Memory B cell (primary cell): ENCODE results near the gene ZNF221.
A peak's percentile ranks its signal among the peaks of the same experiment; 100 is the strongest.
"Not testable (repeated sequence)": the region's sequence is repeated elsewhere in the genome, so short reads cannot be mapped to it uniquely, and the experiment has no call there.

Experiments used
- ATAC-seq: fragments of 150-1000 bp; cut with Tn5 transposase; 2 replicates; pipeline ENCODE4 v1.10.0; 2021; ENCODE audit warnings: low read depth, mild to moderate bottlenecking, moderate library complexity
- DNase-seq, 2 donors: peaks; one replicate each; pipeline ENCODE4 v3.0.0; 2022; ENCODE audit warnings: low spot score in 2 of 2
- H3K27ac Mint-ChIP-seq: one replicate; pipeline ENCODE4 v1.8.0; 2022; ENCODE audit warnings: mild to moderate bottlenecking, moderate library complexity, mixed read lengths
- H3K27me3 Mint-ChIP-seq: one replicate; pipeline ENCODE4 v1.8.0; 2022; ENCODE audit warnings: mixed read lengths
- H3K36me3 Mint-ChIP-seq: one replicate; pipeline ENCODE4 v1.8.0; 2022; ENCODE audit warnings: mild to moderate bottlenecking, mixed read lengths
- H3K4me1 Mint-ChIP-seq: one replicate; pipeline ENCODE4 v1.8.0; 2022; ENCODE audit warnings: mixed read lengths
- H3K4me3 Mint-ChIP-seq: one replicate; pipeline ENCODE4 v1.8.0; 2022; ENCODE audit warnings: mild to moderate bottlenecking, moderate library complexity, mixed read lengths
- H3K9me3 Mint-ChIP-seq: one replicate; pipeline ENCODE4 v1.8.0; 2022; ENCODE audit warnings: mixed read lengths

ZNF221 gene

DNA sequence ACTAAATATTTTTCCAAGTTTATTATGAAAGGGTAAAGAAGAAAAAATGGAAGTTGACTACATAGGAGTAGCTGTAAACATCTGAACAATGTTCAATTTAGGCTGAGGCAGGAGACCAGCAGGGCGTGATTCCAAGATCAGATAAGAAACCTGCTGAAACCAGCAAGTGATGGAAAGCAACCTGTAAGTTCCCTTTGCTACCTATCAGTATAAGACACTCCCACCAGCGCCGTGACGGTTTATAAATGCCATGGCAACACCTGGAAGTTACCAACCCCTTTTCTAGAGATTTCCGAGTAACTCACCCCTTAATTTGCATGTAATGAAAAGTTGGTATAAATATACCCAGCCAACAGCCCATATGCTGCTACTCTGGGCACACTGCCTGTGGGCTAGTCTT is 14.8 kb upstream of the ZNF221 start:
- DNase-seq (no peak), ATAC-seq (no peak)
- Mint-ChIP-seq H3K27me3 (no peaks in the 10 kb centered on the region), H3K4me1 (peaks cover 7% of the 10 kb centered on the region), H3K27ac (no peak overlapping the region), H3K4me3 (peak overlapping the region; percentile 93), H3K36me3 (peaks cover 13% of the 10 kb centered on the region), H3K9me3 (peaks cover 1% of the 10 kb centered on the region)

DNA sequence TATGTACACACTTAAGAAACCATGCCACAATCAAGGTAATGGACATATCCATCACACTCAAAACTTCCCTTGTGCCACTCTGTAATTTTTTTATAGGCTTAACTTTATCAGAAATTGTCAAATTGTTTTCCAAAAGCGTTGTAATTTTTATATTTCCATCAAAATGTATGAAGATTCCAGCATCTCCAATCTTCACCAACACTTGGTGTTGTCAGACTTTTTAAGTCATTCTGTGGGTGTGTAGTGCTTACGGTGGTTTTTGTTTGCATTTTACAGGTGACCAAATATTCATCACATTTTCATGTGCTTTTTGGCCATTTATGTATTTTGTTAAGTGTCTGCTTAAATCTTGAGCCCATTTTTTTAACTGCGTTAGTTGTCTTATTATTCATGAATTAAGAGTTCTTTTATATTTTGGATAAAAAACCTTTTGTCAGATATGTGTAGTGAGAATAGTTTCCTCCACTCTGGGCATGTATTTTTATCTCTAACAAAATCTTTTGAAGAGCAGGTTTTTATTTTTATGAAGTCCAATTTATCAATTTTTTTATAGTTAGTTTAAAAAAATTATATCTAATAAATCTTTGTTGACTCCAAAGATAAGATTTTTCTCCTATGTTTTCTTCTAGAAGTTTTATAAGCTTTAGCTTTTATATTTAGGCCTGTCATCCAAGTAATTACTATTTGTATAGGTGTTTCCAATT is 11.3 kb upstream of the ZNF221 start:
- H3K4me3 Mint-ChIP-seq = no peak overlapping the region
- no peaks in the 10 kb centered on the region for H3K4me1 Mint-ChIP-seq
- no peak overlapping the region for H3K27ac Mint-ChIP-seq
- peaks cover 9% of the 10 kb centered on the region for H3K9me3 Mint-ChIP-seq
- ATAC-seq = no peak
- H3K27me3 Mint-ChIP-seq = peaks cover 2% of the 10 kb centered on the region
- H3K36me3 Mint-ChIP-seq = no peaks in the 10 kb centered on the region
- DNase-seq = no peak

DNA sequence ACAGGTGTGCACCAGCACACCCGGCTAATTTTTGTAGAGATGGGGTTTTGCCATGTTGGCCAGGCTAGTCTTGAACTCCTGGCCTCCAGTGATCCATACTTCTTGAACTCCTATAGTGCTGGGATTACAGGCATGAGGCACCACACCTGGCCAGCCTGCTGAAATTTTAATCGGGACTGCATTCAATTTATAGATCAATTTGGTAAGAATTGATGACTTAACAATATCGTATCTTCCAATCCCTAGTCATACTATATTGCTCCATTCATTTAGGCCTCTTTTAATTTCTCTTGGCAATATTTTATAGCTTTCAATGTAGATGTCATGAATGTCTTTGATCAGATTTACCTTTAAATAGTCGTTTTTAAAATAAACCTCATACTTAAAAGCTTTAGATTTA is 10.3 kb upstream of the ZNF221 start:
- H3K27me3 Mint-ChIP-seq = peaks cover 2% of the 10 kb centered on the region
- H3K36me3 Mint-ChIP-seq = no peaks in the 10 kb centered on the region
- no peaks in the 10 kb centered on the region for H3K4me1 Mint-ChIP-seq
- peaks cover 9% of the 10 kb centered on the region for H3K9me3 Mint-ChIP-seq
- no peak overlapping the region for H3K27ac Mint-ChIP-seq
- DNase-seq (no peak), ATAC-seq (no peak)
- H3K4me3 Mint-ChIP-seq = no peak overlapping the region

DNA sequence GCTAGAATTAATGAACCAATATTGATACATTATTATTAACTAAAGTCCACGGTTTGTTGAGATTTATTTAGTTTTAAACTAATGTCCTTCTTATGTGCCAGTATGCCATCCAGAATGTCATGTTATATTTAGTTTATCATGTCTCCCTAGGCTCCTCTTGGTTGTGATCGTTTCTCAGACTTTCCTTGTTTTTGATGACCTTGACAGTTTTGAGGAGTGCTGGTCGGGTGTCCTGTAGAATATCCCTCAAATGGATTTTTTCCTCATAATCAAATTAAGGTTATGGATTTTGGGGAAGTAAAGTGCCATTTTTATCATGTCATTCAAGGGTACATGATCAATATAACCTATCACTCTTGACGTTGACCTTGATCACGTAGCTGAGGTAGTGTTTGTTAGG is 9.8 kb upstream of the ZNF221 start:
- DNase-seq (no peak), ATAC-seq (no peak)
- no peaks in the 10 kb centered on the region for H3K4me1 Mint-ChIP-seq
- no peak overlapping the region for H3K27ac Mint-ChIP-seq
- peaks cover 6% of the 10 kb centered on the region for H3K27me3 Mint-ChIP-seq
- no peak overlapping the region for H3K4me3 Mint-ChIP-seq
- peaks cover 11% of the 10 kb centered on the region for H3K9me3 Mint-ChIP-seq
- peaks cover 3% of the 10 kb centered on the region for H3K36me3 Mint-ChIP-seq

DNA sequence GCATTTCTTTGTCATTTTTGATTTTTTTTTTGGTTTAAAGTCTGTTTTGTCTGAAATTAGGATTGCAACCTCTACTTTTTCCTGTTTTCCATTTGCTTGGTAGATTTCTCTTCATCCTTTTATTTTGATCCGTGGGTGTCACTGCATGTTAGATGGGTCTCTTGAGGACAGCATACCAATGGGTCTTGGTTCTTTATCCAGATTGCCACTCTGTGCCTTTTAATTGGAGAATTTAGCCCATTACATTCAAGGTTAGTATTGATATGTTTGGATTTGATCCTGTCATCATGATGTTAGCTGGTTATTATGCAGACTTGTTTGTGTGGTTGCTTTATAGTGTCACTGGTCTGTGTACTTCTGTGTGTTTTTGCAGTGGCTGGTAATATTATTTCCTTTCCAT is 3.6 kb upstream of the ZNF221 start:
- H3K36me3 Mint-ChIP-seq = peaks cover 13% of the 10 kb centered on the region
- ATAC-seq, H3K4me1 Mint-ChIP-seq, DNase-seq, H3K27ac Mint-ChIP-seq, H3K4me3 Mint-ChIP-seq: not testable (repeated sequence)
- peaks cover 27% of the 10 kb centered on the region for H3K9me3 Mint-ChIP-seq
- peaks cover 11% of the 10 kb centered on the region for H3K27me3 Mint-ChIP-seq

DNA sequence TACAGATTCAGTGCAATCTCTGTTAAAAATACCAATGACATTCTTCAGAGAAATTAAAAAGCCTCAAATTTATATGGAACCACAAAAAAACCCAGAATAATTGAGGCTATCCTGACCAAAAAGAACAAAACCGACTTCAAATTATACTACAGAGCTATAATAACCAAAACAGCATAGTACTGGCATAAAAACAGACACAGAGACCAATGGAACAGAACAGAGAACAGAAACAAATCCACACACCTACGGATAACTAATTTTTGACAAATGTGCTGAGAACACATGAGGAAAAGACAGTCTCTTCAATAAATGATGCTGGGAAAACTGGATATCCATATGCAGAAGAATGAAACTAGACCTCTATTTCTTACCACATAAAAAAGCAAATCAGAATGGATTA is 1.2 kb upstream of the ZNF221 start:
- DNase-seq, H3K4me1 Mint-ChIP-seq, H3K27ac Mint-ChIP-seq, ATAC-seq: not testable (repeated sequence)
- Mint-ChIP-seq H3K36me3 (peaks cover 17% of the 10 kb centered on the region), H3K27me3 (peaks cover 11% of the 10 kb centered on the region), H3K9me3 (peaks cover 23% of the 10 kb centered on the region), H3K4me3 (peak overlapping the region; percentile 22)

DNA sequence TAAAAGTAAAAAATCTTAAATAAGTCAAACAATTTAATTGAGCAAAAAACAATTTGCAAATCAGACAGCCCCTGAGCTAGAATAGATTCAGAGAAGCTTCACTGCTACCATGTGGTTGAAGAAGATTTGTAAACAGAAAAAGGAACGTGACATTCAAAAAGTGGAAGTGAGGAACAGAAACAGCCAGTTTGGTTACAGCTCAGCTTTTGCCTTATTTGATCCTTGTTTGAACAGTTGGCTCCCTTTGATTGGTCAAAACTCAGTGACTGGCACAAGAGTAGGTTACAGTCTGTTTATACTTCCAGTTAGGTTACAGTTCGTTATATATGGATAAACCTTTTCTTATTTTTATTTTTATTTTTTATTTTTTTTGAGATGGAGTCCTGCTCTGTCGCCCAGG is 5.8 kb downstream of the ZNF221 start:
- H3K9me3 Mint-ChIP-seq = peaks cover 15% of the 10 kb centered on the region
- H3K36me3 Mint-ChIP-seq = peaks cover 25% of the 10 kb centered on the region
- no peaks in the 10 kb centered on the region for H3K4me1 Mint-ChIP-seq
- ATAC-seq = no peak
- no peak overlapping the region for H3K27ac Mint-ChIP-seq
- H3K27me3 Mint-ChIP-seq = no peaks in the 10 kb centered on the region
- H3K4me3 Mint-ChIP-seq = no peak overlapping the region
- DNase-seq = no peak

DNA sequence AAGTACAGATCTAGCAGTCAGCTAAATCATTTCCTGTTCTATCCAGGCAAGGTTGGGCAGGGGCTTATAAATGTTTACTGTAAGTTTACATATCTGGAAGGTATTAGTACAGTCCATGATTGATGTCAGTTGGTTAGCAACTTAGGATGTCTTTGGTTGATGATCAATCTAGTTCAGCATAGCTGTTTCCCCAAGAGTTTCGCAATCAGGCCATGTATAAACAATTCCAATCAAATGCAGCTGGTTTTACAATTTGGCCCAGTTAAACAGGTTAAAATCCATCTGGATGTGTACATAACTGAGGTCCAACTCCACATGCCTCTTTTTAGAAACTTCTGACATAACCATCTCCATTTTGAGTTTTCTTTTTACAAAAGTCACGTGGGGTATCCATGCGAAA is 6.9 kb downstream of the ZNF221 start:
- Mint-ChIP-seq H3K36me3 (peaks cover 28% of the 10 kb centered on the region), H3K4me3 (no peak overlapping the region), H3K4me1 (no peaks in the 10 kb centered on the region), H3K27ac (no peak overlapping the region), H3K9me3 (peaks cover 17% of the 10 kb centered on the region), H3K27me3 (no peaks in the 10 kb centered on the region)
- DNase-seq (no peak), ATAC-seq (no peak)

DNA sequence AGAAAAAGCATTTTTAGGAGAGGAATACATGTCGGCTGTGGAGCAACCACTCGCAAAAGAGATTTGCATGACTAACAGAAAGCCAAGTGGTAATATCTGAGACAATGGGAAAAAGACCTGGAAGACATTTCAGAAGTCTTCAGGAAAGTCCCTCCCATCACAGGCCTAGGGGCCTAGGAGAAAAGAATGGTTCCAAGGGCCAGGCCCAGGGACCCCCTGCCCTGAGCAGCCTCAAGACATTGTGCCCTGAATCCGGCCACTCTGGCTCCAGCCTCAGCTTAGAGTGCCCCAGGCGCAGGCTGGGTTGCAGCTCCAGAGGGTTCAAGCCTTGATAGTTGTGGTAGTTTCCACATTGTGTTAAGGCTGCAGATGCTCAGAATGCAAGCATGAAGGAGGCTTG is 9.4 kb downstream of the ZNF221 start:
- H3K4me3 Mint-ChIP-seq = no peak overlapping the region
- H3K9me3 Mint-ChIP-seq = peaks cover 20% of the 10 kb centered on the region
- H3K27me3 Mint-ChIP-seq = no peaks in the 10 kb centered on the region
- H3K27ac Mint-ChIP-seq = no peak overlapping the region
- H3K36me3 Mint-ChIP-seq = peaks cover 33% of the 10 kb centered on the region
- no peaks in the 10 kb centered on the region for H3K4me1 Mint-ChIP-seq
- DNase-seq = no peak
- no peak for ATAC-seq

DNA sequence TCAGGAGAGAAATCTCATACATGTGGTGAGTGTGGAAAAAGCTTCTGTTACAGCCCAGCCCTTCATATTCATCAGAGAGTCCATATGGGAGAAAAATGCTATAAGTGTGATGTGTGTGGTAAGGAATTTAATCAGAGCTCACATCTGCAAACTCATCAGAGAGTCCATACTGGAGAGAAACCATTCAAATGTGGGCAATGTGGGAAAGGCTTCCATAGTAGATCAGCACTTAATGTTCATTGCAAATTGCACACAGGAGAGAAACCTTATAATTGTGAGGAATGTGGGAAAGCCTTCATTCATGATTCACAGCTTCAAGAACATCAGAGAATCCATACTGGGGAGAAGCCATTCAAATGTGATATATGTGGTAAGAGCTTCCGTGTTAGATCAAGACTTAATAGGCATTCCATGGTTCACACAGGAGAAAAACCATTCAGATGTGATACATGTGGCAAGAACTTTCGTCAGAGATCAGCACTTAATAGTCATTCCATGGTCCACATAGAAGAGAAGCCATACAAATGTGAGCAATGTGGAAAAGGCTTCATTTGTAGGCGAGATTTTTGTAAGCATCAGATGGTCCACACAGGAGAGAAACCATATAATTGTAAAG is 15.2 kb downstream of the ZNF221 start:
- Mint-ChIP-seq H3K27me3 (no peaks in the 10 kb centered on the region), H3K4me1 (no peaks in the 10 kb centered on the region), H3K36me3 (peaks cover 42% of the 10 kb centered on the region), H3K9me3 (peaks cover 30% of the 10 kb centered on the region), H3K27ac (no peak overlapping the region), H3K4me3 (no peak overlapping the region)
- ATAC-seq (no peak), DNase-seq (no peak)

DNA sequence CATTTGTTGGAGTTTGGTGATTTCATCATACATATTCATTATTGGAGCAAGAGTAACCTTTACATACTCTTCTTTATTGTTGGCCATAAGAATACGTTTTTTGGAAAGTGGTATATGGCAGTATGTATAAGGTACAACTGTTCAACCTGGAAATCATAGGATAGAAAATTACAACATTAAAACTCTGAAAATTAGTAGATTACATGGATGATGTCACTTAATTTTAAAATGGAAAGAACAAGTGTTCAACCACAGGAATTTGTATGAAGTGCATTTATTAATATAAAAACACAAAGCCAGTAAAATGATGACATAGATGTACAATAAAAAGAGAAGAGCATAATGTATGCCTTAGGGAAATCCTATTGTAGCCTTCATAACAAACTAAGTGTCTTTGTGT is 25.7 kb downstream of the ZNF221 start:
- ATAC-seq (no peak), DNase-seq (no peak)
- H3K9me3 Mint-ChIP-seq = peaks cover 24% of the 10 kb centered on the region
- no peaks in the 10 kb centered on the region for H3K27me3 Mint-ChIP-seq
- H3K4me1 Mint-ChIP-seq = no peaks in the 10 kb centered on the region
- no peak overlapping the region for H3K4me3 Mint-ChIP-seq
- H3K27ac Mint-ChIP-seq = no peak overlapping the region
- H3K36me3 Mint-ChIP-seq = peaks cover 5% of the 10 kb centered on the region

DNA sequence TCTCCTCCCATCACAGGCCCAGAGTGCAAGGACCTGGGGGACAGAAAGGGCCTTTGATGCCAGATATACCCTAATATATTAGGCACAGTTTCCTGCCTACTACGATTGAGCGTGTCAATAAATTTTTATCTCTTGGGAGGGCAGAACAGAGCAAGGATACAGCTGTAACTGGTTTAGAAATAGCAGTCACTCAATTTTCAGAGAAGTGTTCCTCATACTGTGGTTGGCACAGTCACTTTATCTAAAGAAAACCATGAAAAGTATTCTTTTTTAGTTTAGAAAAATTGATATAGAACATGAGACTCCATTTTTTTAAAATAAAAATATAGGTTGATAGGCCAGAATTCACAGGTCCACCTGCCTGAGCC is 32.5 kb downstream of the ZNF221 start:
- DNase-seq (no peak), ATAC-seq (peak; percentile 11)
- peaks cover 8% of the 10 kb centered on the region for H3K36me3 Mint-ChIP-seq
- peak overlapping the region; percentile 96 for H3K4me3 Mint-ChIP-seq
- H3K9me3 Mint-ChIP-seq = peaks cover under 1% of the 10 kb centered on the region
- no peak overlapping the region for H3K27ac Mint-ChIP-seq
- no peaks in the 10 kb centered on the region for H3K27me3 Mint-ChIP-seq
- peaks cover 5% of the 10 kb centered on the region for H3K4me1 Mint-ChIP-seq

DNA sequence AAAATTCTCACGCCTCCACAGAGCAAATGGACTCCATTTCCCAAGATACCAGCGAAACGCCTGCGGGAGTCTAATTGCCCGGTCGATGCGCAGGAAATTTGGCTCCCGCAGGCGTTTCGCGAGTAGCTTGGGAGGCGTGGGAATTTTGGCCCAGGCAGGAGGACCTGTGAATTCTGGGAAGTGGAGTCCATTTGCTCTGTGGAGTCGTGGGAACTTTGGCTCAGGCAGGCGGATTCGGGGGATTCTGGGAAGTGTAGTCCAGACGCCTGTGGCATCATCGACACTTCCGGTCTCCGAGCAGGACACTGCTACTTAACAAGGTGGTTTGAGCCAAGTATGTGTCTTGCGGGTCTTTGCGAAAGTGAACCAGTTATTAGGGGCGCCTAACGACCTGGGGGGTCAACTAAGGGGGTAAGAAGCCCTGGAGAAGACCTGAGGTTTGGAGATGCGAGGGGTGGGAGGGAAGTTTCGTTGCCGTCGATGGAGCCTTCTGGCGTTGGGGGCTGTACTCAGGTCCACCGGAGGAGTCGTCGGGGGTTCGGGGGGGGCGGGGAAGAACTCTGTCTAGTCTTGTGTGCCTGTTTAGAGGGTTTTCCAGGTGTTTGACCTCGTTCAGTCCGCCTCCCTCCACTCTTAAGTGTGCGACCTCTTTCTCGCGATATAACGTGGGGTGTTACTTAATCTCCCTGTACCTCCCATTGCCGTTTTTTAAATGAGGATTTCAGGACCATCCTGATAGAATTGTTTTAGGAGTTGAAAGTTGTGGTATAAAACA is 33.1 kb downstream of the ZNF221 start, which contains the start of gene ZNF155:
ZNF155 (plus strand) TSS at position 277 of the 775 bp plus-strand sequence. CDS start 4,356 bp downstream, outside the sequence.
- Mint-ChIP-seq H3K36me3 (peaks cover 13% of the 10 kb centered on the region), H3K27ac (peak within 1 kb of the TSS; percentile 68), H3K4me3 (peak within 1 kb of the TSS; percentile 96), H3K27me3 (no peaks in the 10 kb centered on the region), H3K9me3 (peaks cover 2% of the 10 kb centered on the region), H3K4me1 (peaks cover 5% of the 10 kb centered on the region)
- DNase-seq = peak; percentile 36 to 67
- ATAC-seq = peak; percentile 85

DNA sequence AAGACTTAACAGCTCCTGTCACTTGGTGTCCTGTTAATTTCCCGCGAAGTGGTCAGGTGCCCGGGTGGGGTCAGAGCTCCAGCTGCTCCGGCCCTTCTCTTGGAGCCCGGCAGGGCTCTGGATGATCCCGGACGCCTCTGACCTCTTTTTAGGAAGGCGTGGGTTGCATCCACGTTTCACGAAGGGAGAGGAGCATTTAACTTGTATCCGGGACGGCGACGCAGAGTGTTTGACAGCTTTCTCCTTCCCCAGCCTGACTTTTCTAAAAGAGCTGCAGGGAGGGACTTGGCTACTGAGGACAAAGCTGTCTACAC is 33.6 kb downstream of the ZNF221 start:
- Mint-ChIP-seq H3K27me3 (no peaks in the 10 kb centered on the region), H3K9me3 (peaks cover 3% of the 10 kb centered on the region), H3K4me3 (peak overlapping the region; percentile 96), H3K4me1 (peaks cover 5% of the 10 kb centered on the region), H3K27ac (peak overlapping the region; percentile 68), H3K36me3 (peaks cover 18% of the 10 kb centered on the region)
- DNase-seq (no peak), ATAC-seq (no peak)
